Activated CD4-positive, alpha-beta T cell treated with anti-CD3 and anti-CD28 coated beads for 4 hours (primary cell): Measurements from ENCODE around the gene STIMATE.

ENCODE experiments used
- DNase-seq, 2 donors: peaks; one replicate each; pipeline ENCODE4 v3.0.0-alpha.2; 2020

The STIMATE gene

DNA sequence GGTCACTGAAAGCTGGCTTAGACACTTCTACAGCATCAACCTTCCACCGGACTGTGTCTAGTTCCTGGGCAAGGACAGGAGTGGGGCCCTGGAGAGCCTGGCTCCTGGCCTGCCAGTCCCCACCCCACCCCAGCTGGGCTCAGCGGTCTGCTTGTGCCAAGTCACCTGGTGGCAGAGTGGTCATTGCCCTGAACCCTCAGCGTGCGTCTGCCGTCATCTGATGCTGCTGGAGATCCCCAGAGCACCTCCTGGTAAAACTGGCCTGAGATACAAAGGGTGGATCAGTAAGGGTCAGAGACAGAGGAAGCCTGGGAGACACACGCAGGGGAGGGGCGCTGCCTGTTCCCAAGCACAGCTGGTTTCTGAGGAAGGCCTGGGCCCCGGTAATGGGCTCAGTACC is 83.5 kb downstream of the STIMATE start:
- no peak for DNase-seq

DNA sequence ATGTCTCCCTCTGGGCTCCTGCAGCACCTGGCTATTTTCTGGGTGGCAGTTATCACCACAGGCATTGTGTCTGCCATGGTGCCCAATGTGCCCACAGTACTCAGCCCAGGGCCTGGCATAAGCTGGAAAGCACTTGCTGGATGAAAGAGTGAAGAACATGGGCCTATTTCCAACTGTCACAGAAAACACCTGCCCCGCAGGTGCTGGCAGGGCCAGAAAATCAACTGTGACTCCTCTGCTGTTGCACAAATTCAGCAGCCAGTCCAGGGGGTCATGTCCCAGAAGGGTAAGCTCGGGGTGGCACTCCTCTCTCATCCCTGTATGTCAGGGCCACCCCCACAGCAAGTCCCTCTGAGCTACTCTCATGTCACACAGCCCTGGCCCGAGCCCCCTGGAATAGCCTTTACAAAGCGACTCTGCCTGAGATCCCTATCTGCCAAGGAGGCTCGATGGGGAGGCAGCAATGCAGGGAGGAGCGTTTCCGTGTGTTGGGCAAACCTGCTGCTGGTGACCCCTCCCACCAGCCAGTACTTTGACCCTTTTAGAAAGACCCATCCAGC is 85.8 kb downstream of the STIMATE start:
- DNase-seq, result no peak

DNA sequence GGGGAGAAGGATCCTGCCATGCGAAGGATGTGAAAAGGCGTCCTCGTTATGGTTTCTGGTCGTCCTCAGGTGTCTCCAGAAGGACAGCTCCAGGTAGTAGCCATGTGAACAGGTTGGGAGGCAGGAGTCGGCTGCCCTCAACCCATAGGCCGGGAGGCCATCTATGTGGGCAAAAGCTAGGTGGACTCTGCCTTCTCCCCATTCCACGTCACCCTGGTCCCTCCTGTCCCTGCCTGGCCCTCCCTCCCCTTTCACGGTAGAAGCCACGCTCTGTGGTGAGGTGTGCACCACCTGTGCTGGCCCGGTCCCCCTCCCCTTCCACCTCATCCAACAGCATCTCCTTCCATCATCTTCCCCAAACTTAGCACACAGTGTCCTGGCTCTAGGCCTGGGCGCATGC is 86.4 kb downstream of the STIMATE start:
- no peak for DNase-seq

DNA sequence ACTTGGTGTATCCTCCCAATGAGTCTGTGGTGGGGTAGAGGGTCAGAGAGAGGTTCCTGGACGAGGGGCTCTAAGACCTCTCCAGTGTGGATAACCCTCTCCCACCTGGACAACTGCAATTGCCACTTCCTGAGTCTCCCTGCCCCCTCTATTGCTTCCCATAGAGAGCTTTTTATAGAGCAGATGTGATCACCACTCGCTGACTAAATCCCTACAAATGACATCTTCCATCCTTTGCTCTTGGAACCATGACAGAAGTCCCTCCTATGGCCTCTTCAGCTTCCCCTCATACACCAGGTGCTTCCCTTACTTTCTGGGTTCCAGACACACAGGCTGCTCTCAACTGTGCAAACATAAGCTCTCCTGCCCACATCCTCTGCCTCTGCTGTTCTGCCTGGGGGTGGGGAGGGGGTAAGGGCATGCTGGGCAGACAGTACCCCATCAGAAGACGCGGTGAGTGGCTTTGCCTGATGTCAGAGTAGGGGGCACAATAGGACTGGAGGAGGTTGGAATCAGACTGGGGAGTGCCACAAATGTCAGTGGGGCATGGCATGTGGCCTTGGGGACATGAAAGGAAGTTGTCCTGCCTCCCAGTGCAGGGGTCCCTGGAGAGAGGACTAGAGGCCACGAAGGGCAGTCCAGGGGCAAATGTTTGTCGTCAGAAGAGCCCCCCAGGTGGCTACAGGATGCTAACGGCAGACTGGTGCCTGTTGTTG is 87.5 kb downstream of the STIMATE start:
- DNase-seq, result no peak

DNA sequence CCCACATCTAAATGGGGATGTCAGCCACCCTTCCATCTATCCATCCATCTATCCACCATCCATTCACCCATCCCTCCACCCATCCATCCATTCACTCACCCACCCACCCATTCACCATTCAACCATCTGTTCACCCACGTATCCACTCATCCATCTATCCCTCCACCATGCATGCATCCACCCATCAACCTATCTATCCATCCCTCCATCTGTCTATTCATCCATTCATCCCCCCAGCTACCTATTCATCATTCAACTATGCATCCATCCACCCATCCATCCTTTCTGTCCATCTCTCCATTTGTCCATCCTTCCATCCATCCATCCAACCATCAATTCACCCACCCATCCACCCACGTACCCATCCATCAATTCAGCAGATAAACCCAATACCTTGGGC is 88.2 kb downstream of the STIMATE start:
- no peak for DNase-seq

DNA sequence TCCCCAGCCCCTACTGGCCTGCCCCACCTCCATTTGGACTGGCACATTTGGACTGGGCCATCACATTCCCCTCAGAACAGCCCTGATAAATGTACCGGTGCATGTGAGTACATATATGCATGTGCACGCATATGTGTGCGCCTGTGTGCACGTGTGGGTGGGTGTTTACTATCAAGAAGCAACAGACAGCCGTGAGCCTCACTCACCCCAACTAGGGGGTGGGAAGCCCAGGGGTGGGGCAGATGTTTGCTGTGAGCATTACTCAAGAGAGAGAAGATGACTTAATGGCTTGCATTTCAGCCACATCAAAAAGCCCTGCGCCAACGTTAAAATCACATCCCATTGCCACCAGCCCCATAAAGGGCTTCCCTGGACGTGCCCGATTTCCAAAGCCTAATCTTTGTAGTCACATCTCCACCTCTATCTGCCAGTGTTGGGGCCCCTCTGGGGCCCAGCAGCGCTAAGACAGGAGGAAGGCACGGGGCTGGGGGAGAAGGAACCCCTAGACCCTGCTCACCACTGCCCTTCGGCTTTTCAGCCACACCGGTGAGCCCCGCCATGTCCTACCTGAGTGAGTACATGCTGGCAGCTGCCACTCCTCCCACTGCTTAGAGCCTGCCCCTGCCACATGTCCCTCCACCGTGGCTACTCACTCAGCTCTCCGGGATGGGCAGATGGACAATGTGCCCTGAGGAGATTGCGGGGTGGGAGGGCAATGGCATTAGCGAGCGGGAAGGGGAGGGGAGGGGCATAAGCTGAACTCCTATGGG is 91.9 kb downstream of the STIMATE start:
- no peak for DNase-seq

DNA sequence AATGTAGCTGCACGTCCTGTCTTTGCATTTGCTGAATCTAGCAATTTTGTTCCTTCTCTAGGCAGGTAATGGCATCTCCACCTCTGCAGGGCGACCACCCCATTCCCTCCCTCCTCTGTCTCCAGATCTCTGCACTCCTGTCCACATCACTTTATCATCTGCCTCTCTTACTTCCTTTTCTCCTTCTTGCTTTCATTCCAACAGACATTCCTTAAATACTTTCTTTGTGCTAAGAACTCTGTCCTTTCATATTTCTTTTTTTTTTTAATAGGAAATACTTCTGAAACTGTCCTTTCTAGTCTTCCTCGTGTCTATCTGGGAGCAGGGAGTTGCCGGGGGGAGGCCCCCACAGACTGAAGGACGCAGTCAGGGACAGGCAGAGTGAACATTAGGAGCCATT is 95.5 kb downstream of the STIMATE start:
- DNase-seq, result no peak

DNA sequence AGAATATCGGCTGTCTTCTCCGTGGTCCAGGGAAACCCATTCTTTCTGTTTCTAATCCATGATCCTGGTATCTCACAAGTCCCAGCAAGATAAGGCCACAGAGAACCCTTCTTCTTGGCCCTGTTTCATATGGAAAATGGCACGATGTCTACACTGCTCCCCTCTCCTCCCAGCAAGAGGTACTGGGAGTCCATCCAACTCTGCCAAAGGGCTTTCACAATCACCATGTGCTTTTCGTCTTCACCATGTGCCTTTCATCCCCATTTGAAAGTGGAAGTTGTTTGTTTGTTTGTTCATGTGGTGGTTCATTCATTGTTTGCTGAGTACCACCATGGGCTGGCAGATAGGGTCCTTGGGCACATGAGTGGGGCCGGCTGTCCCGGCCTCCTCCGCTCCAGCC is 97.3 kb downstream of the STIMATE start:
- DNase-seq, result no peak

DNA sequence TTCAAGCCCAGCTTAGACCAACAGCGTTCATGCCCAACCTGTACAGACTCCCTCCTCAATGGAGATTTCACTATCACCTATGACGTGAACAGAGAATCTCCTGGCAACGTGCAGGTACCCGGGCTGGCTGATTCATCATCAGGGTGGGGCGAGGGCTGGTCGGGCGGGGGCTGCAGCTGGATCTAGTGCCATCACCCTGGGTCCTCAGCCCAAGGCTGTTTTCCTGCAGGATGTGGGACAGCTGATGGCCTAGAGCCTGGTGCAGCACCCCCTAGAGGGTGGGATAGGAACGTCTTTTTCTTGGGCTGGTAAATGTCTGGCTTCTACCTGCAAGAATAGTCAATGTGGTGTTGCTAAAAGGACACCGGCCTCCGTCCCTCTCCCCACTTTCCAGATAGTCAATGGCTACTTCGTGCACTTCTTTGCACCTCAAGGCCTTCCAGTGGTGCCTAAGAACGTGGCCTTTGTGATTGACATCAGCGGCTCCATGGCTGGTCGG is 98.3 kb downstream of the STIMATE start:
- DNase-seq, result no peak

DNA sequence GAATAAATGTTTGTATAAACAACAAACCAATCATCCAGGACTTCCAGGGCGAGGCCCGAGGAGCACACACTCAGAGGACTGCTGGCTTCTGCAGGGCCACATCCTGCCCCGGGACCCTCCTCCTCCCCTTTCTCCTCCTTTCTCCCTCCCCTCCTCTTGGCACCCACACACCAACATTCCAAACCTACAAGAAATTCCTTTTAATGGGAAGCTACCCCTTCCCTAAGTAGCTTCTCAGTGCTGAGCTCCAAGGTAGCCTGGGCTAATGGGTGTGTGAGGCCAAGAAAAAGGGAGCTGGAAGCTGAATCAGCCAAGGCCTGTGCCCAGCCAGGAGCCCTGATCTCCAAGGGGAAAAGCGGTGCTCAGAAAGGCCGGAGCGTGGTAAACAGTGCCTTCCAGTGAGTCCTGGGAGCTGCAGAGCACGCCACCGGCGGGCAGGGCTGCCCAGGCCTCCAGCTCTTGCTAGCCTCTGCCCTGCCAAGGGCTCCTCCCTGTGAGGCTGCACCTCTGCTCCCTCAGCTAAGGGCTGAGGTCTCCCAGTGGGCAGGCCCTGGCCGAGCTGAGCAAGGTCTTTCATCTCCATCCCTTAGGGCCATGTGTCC is 98.9 kb downstream of the STIMATE start:
- DNase-seq, result no peak

DNA sequence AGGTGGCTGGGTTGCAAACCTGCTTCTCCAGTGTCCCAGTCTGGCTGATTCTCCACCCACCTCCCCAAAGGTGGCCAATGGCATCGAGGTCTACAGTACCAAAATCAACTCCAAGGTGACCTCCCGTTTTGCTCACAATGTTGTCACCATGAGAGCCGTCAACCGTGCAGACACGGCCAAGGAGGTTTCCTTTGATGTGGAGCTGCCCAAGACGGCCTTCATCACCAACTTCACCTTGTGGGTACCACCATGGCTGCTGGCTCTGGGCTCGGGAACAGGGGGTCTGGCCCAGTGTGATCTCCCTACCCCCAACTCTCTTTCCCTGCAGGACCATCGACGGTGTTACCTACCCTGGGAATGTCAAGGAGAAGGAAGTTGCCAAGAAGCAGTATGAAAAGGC is 100.9 kb downstream of the STIMATE start:
- no peak for DNase-seq

DNA sequence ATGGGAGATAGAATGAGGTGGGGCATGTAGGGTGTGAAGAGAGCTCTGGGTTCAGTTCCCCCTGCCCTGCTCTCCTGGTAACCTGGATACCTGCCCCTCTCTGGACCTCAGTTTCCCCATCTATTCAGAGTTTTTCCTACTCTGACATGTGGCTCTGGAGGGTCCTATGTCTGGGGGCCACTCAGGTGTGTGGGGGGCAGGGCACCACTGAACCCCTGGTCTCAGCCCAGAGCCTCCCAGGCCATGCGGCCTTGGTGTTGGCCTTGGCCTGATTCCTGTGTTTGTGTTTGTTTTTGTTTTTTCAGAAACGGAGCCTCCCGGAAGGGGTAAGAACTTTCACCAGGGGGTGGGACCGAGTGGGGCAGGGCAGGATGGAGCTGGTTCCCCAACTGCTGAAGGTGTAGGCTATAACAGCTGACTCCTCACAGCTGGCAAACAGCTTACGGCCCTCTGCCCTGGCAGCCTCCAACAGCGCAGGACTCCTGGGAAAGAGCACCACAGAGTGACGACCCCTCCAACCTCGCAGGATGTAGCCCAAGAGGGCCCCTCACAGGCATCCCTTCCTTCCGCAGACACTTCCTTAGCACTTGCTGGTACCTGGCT is 101.9 kb downstream of the STIMATE start:
- DNase-seq, result no peak

DNA sequence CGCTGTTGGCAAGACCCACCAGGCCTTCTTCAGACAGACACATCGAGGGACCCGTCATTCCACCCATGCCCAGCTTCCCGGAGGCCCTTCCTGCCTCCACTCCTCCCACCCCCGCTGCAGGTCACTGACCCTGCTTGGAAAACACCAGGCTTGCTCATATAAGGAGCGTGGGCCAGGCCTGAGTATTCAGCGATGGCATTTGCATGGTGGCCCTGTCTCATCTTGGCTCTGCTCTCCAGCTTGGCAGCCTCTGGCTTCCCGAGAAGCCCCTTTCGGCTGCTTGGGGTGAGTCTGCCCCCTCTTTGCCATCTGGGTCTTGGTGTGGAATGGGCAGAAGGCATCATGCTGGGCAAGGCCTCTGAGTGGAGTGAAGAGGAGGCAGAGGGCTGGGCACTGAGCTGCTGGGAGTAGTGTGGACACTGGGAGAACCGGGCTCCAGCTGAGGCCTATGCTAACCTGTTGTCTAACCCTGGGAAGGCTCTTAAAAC is 102.7 kb downstream of the STIMATE start, which contains the start of gene ITIH3:
Gene ITIH3 (plus strand): TSS at position 185 of the 488 bp plus-strand sequence. CDS start 8 bp downstream, at position 193.
- no peak for DNase-seq

DNA sequence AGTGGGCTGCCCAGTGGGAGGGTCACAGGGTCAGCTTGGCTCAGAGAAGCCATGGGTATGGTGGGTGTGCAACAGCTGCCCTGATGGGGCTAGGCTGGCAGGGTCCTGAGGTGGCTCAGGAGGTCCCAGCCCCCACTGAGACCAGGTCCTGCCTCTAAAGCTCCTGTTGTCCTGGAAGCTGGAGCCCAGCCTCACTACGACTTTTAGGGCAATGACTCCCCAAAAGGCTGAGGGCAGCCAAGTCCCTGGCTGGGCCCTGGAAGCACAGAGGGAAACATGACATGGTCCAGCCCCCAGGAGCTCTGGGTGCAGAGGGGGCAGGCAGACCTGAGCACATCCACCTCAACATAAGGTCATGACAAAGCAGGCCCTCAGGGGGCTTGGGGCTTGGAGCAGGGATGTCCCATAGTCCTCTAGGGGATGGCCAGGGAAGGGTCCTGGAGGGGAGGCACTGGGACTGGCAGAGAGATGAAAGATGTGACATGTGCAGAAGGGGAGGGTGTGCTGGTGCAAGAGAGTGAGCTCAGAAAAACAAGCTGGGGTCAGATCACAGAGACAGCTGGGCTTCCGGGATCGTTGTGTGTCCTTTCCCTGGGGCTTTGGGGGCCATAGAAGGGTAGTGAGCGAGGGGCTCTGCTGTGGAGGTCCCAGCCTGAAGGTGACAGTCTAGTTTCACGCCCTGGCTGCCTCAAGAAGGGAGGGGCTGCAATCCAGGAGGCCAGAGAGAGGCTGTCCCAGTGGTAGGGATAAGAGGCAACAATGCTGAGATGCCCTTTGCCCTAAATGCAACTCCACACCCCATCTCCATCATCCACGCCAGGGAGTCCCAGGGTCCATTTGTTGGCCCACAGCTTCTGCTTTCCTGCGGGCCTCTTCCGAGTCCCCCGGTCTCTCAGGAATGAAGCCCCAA is 103.4 kb downstream of the STIMATE start:
- no peak for DNase-seq

DNA sequence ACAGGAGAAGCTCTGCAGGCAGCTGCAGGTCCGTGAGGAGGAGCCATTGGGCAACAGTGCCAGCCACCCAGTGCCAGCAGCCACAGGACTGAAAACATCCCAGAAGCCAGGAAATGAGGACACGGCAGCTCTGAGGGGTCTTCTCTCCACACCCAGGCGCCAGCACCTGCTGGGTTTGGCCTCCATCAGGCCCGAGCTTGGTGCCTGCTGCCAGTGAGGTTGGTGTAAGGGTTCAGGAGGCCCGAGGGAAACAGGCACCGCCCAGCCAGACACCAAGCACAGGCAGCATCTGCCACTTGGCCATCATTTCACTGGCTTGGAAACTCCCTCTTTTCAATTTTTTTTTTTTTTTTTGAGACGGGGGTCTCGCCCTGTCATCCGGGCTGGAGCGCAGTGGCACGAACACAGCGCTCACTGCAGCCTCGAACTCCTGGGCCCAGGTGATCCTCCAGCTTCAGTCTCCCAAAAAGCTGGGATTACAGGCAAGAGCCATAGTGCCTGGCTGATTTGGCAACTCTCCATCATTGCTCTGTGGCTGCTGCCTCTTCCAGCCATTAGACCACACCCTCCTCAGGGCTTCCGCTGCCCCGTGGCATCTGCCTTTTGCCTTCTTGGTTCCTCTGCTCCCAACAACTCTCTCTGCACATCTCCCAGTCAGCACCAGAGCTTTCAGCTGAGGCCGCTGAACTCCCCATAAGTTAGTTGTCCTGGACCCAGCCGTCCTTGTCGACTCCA is 104.2 kb downstream of the STIMATE start:
- DNase-seq, result no peak

DNA sequence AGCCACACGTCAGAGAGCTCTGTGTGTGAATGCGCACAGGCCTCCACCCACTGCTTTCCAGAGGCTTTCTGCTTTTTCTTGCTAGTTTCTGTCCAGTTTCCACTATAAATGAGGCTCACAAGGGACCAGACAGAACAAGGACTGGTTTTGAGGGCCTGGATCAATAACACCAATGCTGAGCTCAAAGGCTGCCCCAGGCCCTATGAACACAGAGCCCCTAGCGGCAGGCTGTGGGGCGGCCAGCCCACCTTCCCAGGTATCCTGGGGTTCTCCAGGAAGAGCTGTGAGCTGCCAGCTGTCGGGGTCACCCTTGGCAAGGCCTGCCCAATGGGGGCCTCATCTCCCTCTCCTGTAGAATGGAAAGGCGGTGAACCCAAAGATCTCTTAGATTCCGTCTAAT is 104.9 kb downstream of the STIMATE start:
- DNase-seq, result no peak

DNA sequence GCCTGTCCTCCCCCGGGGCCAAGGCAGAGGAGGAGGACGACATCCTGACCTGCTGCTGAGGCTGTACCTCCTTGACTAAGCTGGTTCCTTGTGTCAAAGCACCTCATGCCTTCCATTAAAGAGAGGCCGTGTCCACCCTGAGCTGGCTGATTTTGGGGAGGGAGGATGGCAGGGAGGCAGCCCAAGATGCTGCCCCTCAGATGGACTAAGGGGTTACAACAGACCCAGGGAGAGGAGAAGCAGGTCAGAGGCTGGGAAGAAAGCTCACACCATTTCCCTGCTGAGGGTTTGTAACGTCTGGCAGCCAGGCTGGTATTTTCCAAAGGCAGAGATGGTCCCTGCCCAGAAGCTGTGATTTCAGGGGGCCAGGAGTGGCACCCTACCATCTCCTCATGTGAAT is 105.4 kb downstream of the STIMATE start:
- DNase-seq, result no peak

DNA sequence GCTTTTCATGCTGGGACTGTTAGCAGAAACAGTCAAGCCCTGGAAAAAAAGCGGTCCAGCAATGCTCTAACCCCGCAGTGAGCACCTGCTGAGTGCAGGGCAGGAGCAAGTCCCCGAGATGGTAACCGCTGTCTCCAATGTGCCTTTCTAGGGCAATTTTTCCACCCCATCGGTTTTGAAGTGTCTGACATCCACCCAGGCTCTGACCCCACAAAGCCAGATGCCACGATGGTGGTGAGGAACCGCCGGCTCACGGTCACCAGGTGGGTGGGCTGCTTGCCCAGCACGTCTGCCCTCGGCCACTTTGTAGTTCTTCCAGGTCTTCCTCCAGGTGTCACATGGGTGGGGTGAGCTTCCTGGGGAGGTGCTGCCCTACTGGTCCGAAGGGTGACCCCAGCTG is 106.0 kb downstream of the STIMATE start:
- DNase-seq, result no peak

DNA sequence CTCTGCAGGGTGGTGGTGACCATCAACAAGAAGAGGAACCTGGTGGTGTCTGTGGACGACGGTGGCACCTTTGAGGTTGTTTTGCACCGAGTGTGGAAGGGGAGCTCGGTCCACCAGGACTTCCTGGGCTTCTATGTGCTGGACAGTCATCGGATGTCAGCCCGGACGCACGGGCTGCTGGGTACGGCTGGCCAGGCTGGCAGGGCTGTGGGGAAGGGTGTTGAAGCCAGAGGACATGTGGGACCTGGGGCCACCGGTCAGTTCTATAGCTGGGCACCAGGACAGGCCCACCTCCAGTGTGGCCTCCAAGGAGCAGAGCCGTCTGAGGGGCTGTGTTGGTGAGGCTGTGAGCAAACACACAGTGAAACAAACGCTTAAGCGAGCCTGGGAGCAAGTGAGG is 106.6 kb downstream of the STIMATE start:
- no peak for DNase-seq

DNA sequence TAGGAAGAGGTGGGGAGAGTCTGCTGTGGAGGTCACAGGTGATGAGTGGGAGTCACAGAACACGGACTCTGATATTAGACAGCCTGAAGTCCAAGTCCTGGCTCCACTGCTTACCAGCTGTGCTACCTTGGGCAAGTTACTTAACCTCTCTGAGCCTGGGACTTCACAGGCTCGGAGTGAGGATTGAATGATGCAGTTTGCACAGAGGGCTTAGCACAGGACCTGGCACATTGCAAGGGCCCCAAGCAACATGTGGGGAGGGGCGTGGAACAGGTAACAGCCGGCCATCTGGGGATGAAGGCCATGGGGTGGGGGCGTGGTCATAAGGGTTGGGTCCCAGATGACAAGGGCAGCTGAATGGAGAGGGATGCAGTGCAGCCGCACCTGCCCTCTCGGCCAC is 107.0 kb downstream of the STIMATE start:
- DNase-seq, result no peak

DNA sequence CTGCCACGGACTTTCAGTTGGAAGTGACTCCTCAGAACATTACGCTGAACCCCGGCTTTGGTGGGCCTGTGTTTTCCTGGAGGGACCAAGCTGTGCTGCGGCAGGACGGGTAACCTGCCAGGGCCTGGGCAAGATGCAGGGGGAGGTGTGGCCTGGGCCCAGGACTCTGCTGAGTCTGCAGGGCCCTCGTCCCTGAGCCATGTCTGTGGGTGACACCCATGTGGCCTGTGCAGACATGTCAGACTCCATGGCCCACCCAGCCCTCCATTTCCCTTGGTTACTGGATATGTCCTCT is 107.7 kb downstream of the STIMATE start:
- DNase-seq, result no peak
